ENCODE measurements around the gene GALR3. TPM values are rescaled to one million over a fixed set of nuclear protein-coding genes. Genes with fewer than 3 reads are reported as not detected.

Gene GALR3
- not detected for total RNA-seq

GRCh38 chr22:37823134-37823985 is at the start of gene GALR3:
GALR3 (plus strand) TSS chr22:37823382; CDS start chr22:37823407, 25 bp downstream.
- H3K9me3 ChIP-seq, result no peaks in the 10 kb centered on the region
- intact Hi-C loops (cut with DNase I; ENCODE audit: low total_unique reads), result no loop called here
- no peak for TF ChIP-seq POLR2A (IDR thresholded peaks at IDR 0.05)
- no peak for TF ChIP-seq CTCF (IDR thresholded peaks at IDR 0.05 in 4 of 5, conservative IDR thresholded peaks at IDR 0.05 in 1 of 5)
- no peak for DNase-seq
- H3K27me3 ChIP-seq, result no peaks in the 10 kb centered on the region
- H3K27ac ChIP-seq, result no peak within 1 kb of the TSS
- ATAC-seq, result no peak
- H3K4me3 ChIP-seq, result no peak within 1 kb of the TSS
- in situ Hi-C loops (cut with MboI; ENCODE audit: low sequenced_read_pairs in 4 of 4), result loop anchor here in 2 of 4 donors (5.0 to 25.0 kb wide), 2 partner anchors 39 to 139 kb away; partner anchors contain the start of genes C22orf23 (in 1 of the 2) and POLR2F (in 1 of the 2)
- H3K36me3 ChIP-seq, result no peaks in the 10 kb centered on the region
- peaks cover 12 to 14% of the 10 kb centered on the region in 2 donors for H3K4me1 ChIP-seq

GRCh38 chr22:37774728-37775127 is 48.5 kb upstream of the GALR3 start:
- ATAC-seq, result no peak
- H3K9me3 ChIP-seq, result no peaks in the 10 kb centered on the region
- no peaks in the 10 kb centered on the region for H3K27me3 ChIP-seq
- no peak for DNase-seq
- H3K4me3 ChIP-seq, result no peak overlapping the region
- no peak for TF ChIP-seq POLR2A (IDR thresholded peaks at IDR 0.05)
- H3K27ac ChIP-seq, result no peak overlapping the region
- H3K4me1 ChIP-seq, result peaks cover 7 to 8% of the 10 kb centered on the region in 2 donors
- peaks cover 0 to 27% of the 10 kb centered on the region in 2 donors for H3K36me3 ChIP-seq
- in situ Hi-C loops (cut with MboI; ENCODE audit: low sequenced_read_pairs in 4 of 4), result loop anchor here in 1 of 4 donors (25.0 kb wide), 1 partner anchor 137 kb away; the partner anchor contains the start of gene SH3BP1
- intact Hi-C loops (cut with DNase I; ENCODE audit: low total_unique reads), result no loop called here

- ATAC-seq (no peak), DNase-seq (no peak)
- H3K4me1 ChIP-seq, result peaks cover 7 to 8% of the 10 kb centered on the region in 2 donors
- TF ChIP-seq CTCF (IDR thresholded peaks at IDR 0.05 in 4 of 5, conservative IDR thresholded peaks at IDR 0.05 in 1 of 5), result no peak
- TF ChIP-seq POLR2A (IDR thresholded peaks at IDR 0.05), result no peak
- intact Hi-C loops (cut with DNase I; ENCODE audit: low total_unique reads), result no loop called here
- H3K27ac ChIP-seq, result no peak overlapping the region
- in situ Hi-C loops (cut with MboI; ENCODE audit: low sequenced_read_pairs in 4 of 4), result loop anchor here in 1 of 4 donors (25.0 kb wide), 1 partner anchor 139 kb away; the partner anchor contains the start of gene SH3BP1
- no peak overlapping the region for H3K4me3 ChIP-seq
- H3K36me3 ChIP-seq, result peaks cover 0 to 18% of the 10 kb centered on the region in 2 donors
- H3K27me3 ChIP-seq, result no peaks in the 10 kb centered on the region
- no peaks in the 10 kb centered on the region for H3K9me3 ChIP-seq
Observed at GRCh38 chr22:37775785-37776638, 47.2 kb upstream of the GALR3 start.

GRCh38 chr22:37776639-37777005 is 46.6 kb upstream of the GALR3 start:
- Histone ChIP-seq H3K4me3 (no peak overlapping the region), H3K9me3 (no peaks in the 10 kb centered on the region), H3K27ac (peak overlapping the region in 1 of 4 donors; percentile 13), H3K36me3 (peaks cover 0 to 12% of the 10 kb centered on the region in 2 donors), H3K4me1 (peaks cover 7 to 8% of the 10 kb centered on the region in 2 donors), H3K27me3 (no peaks in the 10 kb centered on the region)
- DNase-seq (no peak), ATAC-seq (no peak)
- TF ChIP-seq CTCF (IDR thresholded peaks at IDR 0.05 in 4 of 5, conservative IDR thresholded peaks at IDR 0.05 in 1 of 5), result no peak
- intact Hi-C loops (cut with DNase I; ENCODE audit: low total_unique reads) (no loop called here), in situ Hi-C loops (cut with MboI; ENCODE audit: low sequenced_read_pairs in 4 of 4) (loop anchor here in 1 of 4 donors (25.0 kb wide), 1 partner anchor 139 kb away; the partner anchor contains the start of gene SH3BP1)

Measured in gastrocnemius medialis (tissue), 4 donors.